Nephron (organoid): ENCODE results near the gene TLE6.
A peak's percentile ranks its signal among the peaks of the same experiment; 100 is the strongest.

ENCODE experiments used
- H3K27ac Mint-ChIP-seq, 3 experiments: 2 replicates each; pipeline ENCODE4 v1.8.0; 2020; ENCODE audit warnings: mixed read lengths in 3 of 3, mild to moderate bottlenecking in 2 of 3, moderate library complexity in 1 of 3
- H3K27me3 Mint-ChIP-seq: 2 replicates; pipeline ENCODE4 v1.8.0; 2021; ENCODE audit warnings: low read depth, mild to moderate bottlenecking, moderate library complexity, mixed read lengths
- H3K36me3 Mint-ChIP-seq: 2 replicates; pipeline ENCODE4 v1.8.0; 2020; ENCODE audit warnings: low read depth, mixed read lengths
- H3K4me1 Mint-ChIP-seq: 2 replicates; pipeline ENCODE4 v1.8.0; 2020; ENCODE audit warnings: mixed read lengths
- H3K4me3 Mint-ChIP-seq, 3 experiments: 2 replicates each; pipeline ENCODE4 v1.8.0; 2020; ENCODE audit warnings: mild to moderate bottlenecking in 3 of 3, mixed read lengths in 3 of 3, moderate library complexity in 2 of 3
- H3K9me3 Mint-ChIP-seq: 2 replicates; pipeline ENCODE4 v1.8.0; 2020; ENCODE audit warnings: mixed read lengths
- TF ChIP-seq, protein P1 (sequence below), 3 experiments: fragments of 200-600 bp; sonication (generic); IDR thresholded peaks; one replicate each; pipeline ENCODE4 v1.5.0; 2021; ENCODE audit warnings: antibody characterized with exemption in 3 of 3; ENCODE audit not compliant: unreplicated experiment in 3 of 3

The TLE6 gene

DNA sequence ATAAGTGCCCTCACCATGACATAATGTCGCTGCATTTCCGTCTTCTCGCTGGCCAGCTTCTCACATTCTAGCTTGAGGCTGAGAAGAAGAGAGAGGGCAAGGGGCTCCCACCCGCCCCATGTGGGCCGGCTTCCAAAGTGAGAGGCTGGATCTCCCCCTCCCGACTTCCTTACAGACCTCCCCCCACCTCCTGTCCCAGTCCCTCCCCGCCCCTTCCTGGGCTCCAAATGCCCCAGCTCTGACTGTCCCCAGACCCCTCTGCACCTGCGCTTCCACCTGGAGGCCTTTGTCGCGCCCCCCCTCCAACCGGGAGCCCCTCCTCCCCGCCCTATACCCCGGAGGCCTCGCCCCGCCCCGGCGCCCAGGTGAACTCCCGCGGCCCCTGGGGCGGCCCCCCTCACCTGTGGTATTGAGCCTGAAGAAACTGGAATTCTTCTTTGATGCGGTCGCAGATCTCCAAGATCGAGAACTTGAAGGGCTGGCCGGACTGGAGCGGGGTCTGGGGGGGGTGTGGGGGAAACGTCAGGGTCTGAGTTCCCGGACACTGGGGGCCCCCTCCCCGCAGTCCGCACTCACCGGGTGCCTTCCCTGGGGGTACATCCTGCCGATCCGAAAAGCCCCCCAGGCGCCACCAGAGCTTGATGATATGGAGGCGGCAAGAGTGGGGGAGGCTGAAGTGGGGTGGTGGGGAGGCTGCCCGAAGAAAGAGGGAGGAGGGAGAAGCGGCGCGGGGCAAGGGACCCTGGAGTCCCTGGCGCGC lies 51.1 kb downstream of the TLE6 start:
- H3K4me1 Mint-ChIP-seq: peaks cover 5% of the 10 kb centered on the region
- peak overlapping the region in 1 of 3 experiments; percentile 37 for H3K27ac Mint-ChIP-seq
- no peaks in the 10 kb centered on the region for H3K36me3 Mint-ChIP-seq
- H3K9me3 Mint-ChIP-seq: peaks cover 3% of the 10 kb centered on the region
- H3K27me3 Mint-ChIP-seq: peaks cover 77% of the 10 kb centered on the region
- H3K4me3 Mint-ChIP-seq: peak overlapping the region; percentile 75 to 84 (median 83)
- TF ChIP-seq, protein P1, sequence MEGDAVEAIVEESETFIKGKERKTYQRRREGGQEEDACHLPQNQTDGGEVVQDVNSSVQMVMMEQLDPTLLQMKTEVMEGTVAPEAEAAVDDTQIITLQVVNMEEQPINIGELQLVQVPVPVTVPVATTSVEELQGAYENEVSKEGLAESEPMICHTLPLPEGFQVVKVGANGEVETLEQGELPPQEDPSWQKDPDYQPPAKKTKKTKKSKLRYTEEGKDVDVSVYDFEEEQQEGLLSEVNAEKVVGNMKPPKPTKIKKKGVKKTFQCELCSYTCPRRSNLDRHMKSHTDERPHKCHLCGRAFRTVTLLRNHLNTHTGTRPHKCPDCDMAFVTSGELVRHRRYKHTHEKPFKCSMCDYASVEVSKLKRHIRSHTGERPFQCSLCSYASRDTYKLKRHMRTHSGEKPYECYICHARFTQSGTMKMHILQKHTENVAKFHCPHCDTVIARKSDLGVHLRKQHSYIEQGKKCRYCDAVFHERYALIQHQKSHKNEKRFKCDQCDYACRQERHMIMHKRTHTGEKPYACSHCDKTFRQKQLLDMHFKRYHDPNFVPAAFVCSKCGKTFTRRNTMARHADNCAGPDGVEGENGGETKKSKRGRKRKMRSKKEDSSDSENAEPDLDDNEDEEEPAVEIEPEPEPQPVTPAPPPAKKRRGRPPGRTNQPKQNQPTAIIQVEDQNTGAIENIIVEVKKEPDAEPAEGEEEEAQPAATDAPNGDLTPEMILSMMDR (IDR thresholded peaks at IDR 0.05; ENCODE audit: unreplicated experiment in 3 of 3): no peak

DNA sequence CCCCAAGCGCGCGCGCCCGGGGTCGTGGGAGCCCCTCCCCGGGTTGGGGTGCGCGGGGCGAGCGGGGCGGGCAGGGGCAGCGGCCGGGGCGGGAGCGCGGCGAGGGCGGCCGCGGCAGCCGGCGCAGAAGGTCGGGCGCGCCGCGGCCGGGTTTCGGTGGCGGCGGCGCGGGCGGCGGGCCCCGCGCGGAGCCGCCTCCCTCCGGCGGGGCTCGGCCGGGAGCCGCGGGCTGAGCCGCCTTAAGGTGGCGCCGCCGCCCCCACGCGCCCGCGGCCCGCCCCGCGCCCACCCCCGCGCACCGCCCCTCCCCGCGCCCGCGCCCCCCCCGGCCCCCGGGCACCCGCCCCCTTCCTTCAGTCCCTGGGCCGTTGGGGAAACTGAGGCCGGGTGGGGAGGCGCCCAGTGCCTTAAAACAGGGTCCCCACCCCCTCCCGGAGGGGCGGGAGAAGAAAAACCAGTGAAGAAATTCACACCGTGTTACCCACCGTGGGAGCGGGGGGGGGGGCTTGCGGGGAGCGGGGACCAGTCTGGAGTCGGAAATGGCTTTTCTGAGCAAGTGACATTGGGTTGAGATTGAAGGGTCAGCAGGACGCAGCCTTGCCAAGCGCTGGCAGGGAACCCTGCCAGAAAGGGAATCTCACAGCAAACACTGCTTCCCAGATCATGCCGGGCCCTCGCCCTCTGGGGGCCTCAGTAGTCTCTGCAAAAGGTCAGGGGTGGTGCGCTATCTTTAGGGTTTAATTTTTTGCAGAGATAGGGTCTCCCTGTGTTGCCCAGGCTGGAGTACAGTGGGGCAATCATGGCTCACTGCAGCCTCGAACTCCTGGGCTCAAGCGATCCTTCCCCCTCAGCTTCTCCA lies 51.9 kb downstream of the TLE6 start, which contains the start of gene TLE2:
Gene TLE2, minus strand, starts transcription at position 216 of the 859 bp plus-strand sequence. CDS start 376 bp downstream, outside the sequence.
- peaks cover 14% of the 10 kb centered on the region for H3K4me1 Mint-ChIP-seq
- H3K27me3 Mint-ChIP-seq: peaks cover 77% of the 10 kb centered on the region
- H3K9me3 Mint-ChIP-seq: peaks cover 3% of the 10 kb centered on the region
- TF ChIP-seq, protein P1 (IDR thresholded peaks at IDR 0.05; ENCODE audit: unreplicated experiment in 3 of 3): no peak
- peak within 1 kb of the TSS in 2 of 3 experiments; percentile 48 to 68 for H3K27ac Mint-ChIP-seq
- H3K4me3 Mint-ChIP-seq: peak within 1 kb of the TSS; percentile 75 to 84 (median 83)
- no peaks in the 10 kb centered on the region for H3K36me3 Mint-ChIP-seq

DNA sequence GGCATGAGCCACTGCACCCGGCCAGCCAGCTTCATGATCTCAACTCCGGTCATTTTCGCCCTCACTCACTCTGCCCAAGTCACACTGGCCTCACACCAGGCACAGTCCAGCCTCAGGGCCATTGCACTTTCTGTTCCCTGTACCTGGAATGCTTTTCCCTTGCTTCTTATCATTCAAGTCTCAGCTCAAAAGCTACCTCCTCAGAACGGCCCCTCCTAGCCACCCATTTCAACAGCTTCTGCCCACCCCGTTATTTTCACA lies 54.2 kb downstream of the TLE6 start:
- peaks cover 67% of the 10 kb centered on the region for H3K27me3 Mint-ChIP-seq

DNA sequence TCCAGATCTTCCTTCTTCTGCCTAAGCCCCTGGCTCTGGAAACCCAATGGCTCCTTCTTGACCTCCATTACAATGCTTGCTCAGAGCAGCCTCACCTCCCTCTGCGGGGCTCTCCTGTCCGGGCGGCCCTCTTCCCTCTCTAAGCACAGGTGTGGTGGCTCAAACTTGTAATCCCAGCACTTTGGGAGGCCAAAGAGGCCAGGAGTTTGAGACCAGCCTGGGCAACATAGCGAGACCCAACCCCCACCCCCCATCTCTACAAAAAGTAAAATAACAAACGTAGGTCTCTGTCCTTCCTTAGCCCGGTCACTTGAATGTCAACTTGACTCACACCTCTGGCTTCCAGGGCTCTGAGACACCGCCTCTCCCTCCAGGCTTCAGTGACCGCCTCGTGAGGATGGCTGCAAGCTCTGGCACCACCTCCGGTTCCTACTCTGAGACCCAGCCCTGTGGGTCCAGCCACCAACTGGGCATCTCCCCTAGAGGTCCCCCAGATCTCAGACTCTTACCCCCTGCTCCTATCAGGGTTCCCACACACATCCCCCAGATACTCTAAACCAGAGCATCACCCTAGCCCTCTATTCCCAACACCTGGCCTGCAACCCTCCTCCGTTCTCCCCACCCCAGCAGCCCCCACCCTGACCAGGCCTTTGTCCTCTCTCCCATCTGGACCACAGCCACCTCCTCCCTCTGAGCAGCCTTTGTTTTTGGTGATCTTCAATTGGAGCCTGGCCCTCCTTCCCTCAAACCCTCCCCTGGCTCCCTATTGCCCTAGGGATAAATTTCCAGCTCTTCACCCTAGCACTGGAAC lies 56.4 kb downstream of the TLE6 start:
- H3K27ac Mint-ChIP-seq: peak overlapping the region; percentile 85 to 95 (median 92)
- H3K4me1 Mint-ChIP-seq: peaks cover 24% of the 10 kb centered on the region
- H3K36me3 Mint-ChIP-seq: no peaks in the 10 kb centered on the region
- peaks cover 62% of the 10 kb centered on the region for H3K27me3 Mint-ChIP-seq
- TF ChIP-seq, protein P1 (IDR thresholded peaks at IDR 0.05; ENCODE audit: unreplicated experiment in 3 of 3): no peak
- peaks cover 3% of the 10 kb centered on the region for H3K9me3 Mint-ChIP-seq
- peak overlapping the region; percentile 85 to 88 (median 87) for H3K4me3 Mint-ChIP-seq

More for the DNA sequence above, 54.2 kb downstream of the TLE6 start:
- Mint-ChIP-seq H3K27ac (peak overlapping the region in 2 of 3 experiments; percentile 2 to 48), H3K4me1 (peaks cover 24% of the 10 kb centered on the region), H3K36me3 (no peaks in the 10 kb centered on the region), H3K4me3 (peak overlapping the region; percentile 46 to 71 (median 69)), H3K9me3 (peaks cover 3% of the 10 kb centered on the region)
- TF ChIP-seq, protein P1 (IDR thresholded peaks at IDR 0.05; ENCODE audit: unreplicated experiment in 3 of 3): no peak

DNA sequence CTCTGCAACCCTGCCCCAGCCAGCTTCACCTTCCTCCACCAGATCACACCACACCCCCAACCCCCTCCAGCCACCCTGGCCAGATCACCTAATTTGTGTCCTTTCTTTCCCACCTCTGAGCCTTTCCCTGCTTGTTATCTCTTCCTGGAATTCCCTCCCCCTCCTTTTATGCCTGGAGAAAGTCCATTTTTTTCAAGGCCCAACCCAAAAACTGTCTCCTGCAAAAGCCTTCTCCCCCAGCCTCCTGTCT lies 57.0 kb downstream of the TLE6 start:
- Mint-ChIP-seq H3K4me3 (peak overlapping the region; percentile 85 to 88 (median 87)), H3K9me3 (peaks cover 3% of the 10 kb centered on the region), H3K27ac (peak overlapping the region; percentile 85 to 95 (median 92)), H3K36me3 (no peaks in the 10 kb centered on the region), H3K27me3 (peaks cover 65% of the 10 kb centered on the region), H3K4me1 (peaks cover 25% of the 10 kb centered on the region)
- TF ChIP-seq, protein P1 (IDR thresholded peaks at IDR 0.05; ENCODE audit: unreplicated experiment in 3 of 3): no peak
